TTC549 (cell line): ENCODE results near the gene PLCD3.

Source experiments
- FAIRE-seq: peaks from 2 replicates; lab custom pipeline; 2012; peaks lifted over from hg19 to GRCh38; lab: Jason Lieb, UNC

Gene PLCD3

DNA sequence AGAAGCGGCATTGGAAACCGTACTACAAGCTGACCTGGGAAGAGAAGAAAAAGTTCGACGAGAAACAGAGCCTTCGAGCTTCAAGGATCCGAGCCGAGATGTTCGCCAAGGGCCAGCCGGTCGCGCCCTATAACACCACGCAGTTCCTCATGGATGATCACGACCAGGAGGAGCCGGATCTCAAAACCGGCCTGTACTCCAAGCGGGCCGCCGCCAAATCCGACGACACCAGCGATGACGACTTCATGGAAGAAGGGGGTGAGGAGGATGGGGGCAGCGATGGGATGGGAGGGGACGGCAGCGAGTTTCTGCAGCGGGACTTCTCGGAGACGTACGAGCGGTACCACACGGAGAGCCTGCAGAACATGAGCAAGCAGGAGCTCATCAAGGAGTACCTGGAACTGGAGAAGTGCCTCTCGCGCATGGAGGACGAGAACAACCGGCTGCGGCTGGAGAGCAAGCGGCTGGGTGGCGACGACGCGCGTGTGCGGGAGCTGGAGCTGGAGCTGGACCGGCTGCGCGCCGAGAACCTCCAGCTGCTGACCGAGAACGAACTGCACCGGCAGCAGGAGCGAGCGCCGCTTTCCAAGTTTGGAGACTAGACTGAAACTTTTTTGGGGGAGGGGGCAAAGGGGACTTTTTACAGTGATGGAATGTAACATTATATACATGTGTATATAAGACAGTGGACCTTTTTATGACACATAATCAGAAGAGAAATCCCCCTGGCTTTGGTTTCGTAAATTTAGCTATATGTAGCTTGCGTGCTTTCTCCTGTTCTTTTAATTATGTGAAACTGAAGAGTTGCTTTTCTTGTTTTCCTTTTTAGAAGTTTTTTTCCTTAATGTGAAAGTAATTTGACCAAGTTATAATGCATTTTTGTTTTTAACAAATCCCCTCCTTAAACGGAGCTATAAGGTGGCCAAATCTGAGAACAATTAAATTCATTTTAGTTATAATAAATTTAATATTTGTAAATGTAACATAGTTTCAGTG lies 17.7 kb upstream of the PLCD3 start:
- FAIRE-seq, result no peak

DNA sequence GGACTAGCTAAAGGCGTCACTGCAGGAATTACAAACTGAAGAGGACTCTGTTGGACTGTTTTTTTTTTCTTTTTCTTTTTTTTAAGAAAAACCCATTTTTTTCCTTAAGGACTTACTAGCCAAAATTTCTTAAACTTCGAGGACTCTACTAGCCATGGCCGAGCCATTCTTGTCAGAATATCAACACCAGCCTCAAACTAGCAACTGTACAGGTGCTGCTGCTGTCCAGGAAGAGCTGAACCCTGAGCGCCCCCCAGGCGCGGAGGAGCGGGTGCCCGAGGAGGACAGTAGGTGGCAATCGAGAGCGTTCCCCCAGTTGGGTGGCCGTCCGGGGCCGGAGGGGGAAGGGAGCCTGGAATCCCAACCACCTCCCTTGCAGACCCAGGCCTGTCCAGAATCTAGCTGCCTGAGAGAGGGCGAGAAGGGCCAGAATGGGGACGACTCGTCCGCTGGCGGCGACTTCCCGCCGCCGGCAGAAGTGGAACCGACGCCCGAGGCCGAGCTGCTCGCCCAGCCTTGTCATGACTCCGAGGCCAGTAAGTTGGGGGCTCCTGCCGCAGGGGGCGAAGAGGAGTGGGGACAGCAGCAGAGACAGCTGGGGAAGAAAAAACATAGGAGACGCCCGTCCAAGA lies 16.8 kb upstream of the PLCD3 start:
- no peak for FAIRE-seq

DNA sequence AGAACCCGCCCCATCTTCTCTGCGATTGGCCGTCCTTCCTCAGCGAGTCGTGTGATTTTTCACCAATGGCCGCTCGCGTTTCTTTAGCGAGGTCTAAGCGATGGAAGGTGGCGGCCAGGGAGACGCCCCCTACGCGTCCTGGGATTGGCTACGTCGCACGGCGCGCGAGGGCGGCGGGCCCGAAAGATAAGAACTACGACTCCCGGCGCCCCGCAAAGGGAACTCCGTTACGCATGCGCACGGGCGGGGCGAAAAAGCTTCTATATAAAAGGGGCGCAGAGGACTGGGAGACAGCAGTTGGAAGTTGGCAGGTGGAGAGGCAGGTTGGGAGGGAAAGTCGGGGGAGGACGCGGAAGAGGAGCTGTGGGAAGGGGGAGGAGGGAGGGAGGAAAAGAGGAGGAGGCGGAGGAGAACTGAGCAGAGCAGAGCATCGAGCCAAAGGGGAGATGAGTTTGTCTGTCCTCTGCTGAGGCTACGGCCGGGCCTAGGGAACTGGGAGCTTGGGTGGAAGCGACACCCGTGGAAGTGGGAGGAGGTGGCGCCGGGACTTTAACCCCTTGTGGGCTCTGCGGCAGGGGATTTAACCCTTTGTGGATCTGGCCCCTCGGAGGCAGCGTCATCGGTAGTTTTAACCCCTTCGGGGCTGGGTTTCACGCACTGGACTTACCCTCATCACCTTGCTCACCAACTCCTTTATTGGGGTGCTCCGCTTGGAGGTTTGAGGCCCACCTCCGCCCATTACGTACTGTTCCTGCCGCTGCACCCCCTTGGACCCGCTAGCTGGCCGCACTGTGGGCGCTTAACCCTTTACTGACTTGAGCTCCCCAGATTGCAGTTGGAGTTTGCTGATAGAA lies 16.1 kb upstream of the PLCD3 start, which contains the start of gene HEXIM1:
HEXIM1 (plus strand) TSS at position 293 of the 854 bp plus-strand sequence. CDS start 716 bp downstream, outside the sequence.
- peak; percentile 94 for FAIRE-seq

DNA sequence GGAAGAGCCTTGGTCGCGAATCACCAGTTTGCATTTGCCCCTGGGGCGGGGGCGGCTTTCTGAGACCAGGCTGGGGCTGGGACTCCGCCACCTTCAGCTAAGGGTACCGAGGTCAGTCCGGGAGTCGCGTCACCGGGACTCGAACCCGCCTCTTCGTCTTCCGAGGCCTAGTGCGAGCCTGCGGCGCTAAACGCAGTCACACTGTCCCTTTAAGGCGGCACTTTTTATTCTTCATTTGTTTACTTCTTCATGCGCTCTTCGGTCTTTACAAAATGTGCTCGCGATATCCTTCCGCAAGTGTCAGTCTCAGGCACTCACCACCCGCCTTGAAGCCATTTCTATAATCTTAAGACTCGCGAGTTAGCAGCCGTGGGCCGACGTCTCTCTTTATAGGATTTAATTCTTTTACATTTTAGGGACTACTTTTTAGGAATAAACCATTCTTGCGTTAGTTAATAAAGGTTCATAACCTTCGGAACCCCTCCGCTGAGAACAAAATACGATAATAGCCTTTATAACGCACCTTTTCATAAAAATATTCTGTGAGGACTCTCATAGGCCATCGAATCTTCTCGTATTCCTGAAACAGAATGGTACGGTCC lies 15.4 kb upstream of the PLCD3 start:
- FAIRE-seq, result no peak

DNA sequence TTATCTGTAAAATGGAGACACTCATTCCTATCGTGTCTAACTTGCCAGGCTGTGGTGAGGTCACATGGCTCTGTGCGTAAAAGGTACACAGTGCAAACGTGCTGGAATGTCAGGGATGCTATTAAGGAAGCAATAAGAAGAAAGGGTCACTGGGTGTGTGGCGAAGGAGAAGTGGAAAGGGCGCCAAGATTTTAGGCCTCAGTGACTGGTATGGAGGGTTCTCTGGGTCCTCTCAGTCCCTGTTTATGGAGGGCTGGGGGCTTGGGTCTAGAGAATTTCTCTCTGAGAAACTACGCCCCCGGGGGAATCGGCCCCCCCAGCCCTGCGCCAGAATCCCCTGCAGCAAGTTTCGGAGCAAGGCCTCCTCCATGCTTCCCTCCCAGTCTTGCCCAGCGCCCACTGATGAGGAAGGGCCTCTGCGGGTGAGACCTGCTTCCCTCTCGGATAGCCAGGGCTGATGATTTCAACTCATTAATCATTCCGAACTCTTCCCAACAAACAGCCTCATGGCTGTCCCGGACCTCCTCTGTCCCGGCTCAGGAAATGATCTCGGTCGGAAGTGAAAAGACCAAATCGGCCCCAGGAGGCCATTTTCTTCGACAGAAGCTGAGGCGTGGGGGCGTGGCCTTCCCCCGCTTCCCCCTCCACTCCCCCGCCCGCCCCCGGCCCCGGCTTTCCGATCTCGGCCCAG lies 14.7 kb upstream of the PLCD3 start:
- no peak for FAIRE-seq

DNA sequence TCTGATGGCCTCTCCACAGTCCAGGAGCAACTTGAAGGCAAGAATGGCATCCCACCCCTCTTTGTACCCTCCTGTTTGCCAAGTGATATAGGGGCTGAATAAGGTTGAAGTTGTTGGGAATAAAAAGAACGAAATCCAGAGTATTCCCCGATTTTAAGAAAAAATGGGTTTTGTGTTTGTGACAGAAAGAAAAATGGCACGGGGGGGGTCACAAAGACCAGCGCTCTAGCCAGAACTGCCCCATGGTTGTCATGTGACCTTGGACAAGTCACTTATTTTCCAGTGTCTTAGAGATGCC lies 14.2 kb upstream of the PLCD3 start:
- FAIRE-seq, result no peak

DNA sequence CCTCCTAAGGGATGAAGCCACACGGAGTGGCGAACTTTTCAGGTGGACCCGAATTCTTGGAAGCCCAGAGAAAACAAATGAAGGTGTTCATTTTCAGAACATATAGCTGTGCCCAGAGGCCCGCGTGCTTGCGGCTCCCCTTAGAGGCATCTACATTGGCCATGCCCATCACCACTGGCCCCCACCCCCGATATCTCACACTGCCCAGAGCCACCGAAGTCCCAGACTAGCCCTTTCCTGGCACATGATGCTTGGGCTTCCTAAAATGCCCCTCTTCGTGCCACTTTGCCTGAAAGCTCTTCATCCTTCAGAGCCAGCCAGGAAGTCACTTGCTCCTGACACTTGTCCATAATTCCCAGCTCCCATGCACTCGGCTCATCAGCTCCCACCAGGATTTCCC lies 13.9 kb upstream of the PLCD3 start:
- FAIRE-seq, result no peak

DNA sequence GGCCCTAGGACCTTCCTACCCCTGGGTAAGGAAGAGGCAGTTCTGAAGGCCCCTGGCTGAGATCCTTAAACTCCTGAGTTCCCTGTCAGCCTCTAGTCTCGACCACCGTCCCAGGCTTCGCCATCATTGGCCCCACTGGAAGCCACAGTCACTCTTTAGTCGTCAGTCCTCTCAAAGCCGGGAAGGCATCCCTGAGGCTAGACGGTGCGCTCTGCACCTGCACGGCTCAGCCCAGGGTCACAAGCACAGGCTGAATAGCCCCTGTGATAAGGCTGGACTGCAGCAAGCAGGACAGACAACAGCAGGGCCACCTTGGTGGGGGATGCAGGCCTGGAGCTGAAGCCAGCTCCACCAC lies 12.7 kb upstream of the PLCD3 start:
- no peak for FAIRE-seq

DNA sequence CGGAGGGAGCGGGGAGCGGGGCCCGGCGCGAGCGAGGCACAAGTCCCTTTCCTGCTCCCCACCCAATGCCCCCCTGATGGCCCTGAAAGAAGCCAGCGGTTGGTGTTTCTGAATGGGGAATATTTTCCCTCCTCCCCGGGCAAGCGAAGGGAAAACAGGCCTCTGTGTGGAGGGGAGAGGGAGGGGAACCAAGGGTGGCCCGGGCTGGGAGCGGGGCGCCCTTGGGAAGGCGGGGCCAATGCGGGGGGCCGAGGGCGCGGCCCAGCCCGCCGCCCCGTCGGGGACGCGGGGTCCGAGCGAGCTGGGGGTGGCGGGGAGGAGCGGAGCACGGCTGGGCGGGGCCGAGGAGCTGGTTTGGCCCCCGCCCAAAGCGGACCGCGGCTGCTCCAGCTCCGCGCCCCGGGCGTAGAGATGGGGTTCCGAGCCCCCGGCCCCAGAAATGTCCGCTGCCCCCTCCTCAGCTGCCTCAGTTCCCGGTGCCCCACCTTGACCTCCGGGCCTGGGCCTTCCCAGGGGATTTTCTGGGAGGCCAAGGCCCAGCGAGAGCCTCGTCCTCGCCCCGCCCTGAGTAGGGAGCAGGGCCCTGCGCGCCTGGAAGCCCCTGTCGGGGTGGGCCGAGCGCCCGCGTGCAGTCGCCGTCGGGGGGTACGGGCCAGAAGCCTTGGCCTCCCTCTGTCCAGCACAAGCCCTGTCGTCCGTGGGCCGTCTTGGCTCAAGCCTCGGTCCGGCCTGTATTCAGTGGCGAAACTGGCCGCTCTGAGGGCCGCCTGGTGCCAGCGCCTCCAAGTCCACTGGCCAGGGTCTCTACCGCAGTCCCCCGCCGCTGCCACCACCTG lies 12.1 kb upstream of the PLCD3 start:
- no peak for FAIRE-seq

DNA sequence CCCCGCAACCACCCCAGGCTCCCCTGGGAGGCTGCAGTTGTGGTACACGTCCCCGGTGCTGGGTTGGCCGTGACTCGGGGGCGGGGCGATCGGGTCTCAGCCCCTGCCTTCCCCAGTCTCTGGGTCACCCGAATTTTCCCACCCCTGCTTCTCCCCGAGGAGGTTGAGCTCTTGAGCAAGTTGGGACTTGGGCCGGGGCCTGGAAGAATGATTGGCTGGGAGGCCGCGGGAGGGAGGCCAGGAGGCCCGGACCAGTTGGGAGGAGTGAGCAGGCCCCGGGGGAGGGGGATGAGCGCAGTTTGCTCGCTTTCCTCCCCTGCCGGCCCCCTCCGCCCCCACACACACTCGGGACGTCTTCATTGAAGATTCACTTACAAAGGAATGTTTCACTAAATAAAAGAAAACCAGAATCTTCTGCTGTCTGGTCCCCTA lies 11.5 kb upstream of the PLCD3 start:
- FAIRE-seq, result no peak

DNA sequence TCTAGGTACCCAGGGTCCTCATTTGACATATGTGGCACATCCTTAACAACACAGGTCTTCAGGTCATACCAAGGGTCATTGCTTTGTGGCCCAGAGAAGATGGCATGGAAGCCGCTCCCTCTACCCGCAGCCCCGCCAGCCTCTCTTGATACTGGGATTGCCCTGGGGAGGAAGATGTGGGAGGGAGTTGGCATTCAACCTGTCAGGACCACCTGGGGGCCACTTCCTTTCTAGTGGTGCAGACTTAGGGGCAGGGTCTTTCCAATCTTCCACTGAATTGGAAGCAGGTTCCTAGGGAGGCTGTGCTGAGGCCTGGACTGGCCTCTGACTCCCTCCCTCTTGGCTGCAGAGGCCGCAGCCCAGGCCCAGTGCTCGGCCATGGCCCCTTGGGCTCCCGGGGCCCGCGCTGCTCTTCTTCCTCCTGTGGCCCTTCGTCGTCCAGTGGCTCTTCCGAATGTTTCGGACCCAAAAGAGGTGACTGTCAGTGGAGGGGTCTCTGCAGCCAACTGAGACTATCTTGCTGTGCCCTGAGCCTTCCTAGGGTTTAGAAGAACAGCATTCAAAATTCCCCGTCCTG lies 10.9 kb upstream of the PLCD3 start:
- FAIRE-seq, result no peak

DNA sequence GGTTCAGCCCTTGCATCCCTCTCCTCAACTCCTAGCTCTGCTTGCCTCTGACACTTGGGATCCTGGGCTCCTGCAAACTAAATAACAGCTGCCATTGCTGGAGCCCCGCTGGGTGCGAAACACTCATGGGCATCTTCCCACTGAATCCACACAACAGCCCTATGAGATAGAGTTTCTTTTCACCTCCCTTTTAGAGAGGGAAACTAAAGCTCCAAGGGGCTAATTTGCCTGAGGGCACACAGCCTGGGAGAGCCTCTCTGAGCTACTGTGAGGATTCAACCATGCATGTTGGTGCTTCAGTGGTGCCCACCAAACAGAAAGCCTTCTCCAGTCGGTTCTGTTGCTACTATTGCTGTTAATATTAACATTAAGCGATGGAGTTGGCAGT lies 7.2 kb upstream of the PLCD3 start:
- no peak for FAIRE-seq

DNA sequence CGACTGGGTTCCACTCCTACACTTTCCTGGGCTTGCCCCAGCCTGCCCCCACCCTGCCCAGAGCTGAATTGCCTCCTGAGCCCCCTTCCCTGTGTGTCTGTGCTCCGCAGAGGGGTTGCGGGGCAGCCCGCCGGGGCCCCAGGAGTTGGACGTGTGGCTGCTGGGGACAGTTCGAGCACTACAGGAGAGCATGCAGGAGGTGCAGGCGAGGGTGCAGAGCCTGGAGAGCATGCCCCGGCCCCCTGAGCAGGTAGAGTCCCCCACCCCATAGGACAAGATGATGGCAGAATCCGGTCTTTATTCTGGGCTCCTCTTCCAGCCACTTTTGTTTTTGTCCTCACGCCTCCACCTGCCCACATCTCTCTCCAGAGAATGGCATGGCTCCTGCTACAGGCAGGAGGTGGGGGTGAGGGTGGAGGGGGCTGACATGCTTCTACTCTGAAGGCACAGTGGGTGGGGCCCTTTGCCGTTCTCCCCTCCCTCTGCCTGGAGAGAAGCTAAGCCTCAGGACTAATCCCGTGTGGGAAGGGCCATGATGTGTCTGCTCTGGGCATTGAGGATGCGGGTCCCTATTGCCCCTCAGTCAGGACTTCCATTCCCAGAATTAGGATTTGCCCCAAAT lies 6.7 kb upstream of the PLCD3 start:
- FAIRE-seq, result no peak

DNA sequence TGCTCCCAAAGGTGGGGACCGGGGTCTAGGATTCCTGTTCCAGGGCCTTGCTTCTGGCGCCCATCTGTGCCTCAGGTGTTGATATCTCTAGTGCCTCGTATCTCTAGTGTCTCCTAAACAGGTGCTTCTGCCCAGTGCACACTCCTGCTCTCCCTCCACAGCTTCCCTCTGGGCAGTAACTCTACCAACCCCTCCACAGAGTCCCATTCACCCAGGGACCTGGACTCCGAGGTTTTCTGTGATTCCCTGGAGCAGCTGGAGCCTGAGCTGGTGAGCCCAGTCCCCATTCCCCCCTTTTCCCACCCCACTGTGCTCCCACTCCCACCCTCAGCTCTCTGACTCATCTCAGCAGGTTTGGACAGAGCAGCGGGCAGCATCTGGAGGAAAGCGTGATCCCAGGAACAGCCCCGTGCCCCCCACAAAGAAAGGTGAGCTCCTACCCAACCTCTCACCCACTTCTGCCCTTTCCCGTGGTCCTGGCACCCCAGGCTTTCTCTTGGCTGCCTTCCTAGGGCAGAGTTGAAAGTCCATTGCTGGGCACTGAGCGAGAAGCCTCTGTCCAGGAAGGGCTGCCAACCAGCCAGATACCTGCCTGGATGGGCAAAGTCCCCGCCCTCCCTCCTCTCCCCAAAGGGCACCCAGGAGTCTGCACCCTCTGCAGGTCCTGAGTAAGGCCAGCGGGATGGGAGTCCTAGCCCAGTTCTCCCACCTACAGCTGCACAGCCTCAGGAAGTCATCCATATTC lies 5.4 kb upstream of the PLCD3 start:
- FAIRE-seq, result no peak

DNA sequence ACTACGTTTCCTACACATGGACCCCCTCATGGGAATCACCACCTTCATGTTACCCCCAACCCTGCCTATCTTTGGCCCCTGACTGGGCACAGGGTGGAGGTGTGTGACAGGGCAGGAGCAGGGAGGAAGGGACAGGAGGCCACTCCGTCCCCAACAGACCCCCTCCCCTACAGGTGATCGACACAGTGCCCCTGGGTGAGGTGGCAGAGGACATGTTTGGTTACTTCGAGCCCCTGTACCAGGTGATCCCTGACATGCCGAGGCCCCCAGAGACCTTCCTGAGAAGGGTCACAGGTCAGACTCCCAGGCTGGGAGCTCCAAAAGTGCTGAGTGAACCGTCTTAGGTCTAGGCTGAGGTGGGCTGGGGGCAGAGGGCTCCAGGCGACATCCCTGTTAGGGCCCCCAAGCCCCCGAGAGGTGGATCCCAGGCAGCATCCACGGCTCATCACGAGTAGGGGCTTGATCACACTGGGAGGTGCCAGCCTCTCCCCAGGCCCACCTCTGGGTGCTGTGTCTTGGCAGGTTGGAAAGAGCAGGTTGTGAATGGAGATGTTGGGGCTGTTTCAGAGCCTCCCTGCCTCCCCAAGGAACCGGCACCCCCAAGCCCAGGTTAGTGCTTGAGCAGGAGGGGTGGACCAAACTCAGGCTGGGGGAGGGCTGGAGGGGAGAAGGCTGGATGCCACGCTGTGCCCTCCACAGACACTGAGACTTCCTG lies 4.7 kb upstream of the PLCD3 start:
- no peak for FAIRE-seq

DNA sequence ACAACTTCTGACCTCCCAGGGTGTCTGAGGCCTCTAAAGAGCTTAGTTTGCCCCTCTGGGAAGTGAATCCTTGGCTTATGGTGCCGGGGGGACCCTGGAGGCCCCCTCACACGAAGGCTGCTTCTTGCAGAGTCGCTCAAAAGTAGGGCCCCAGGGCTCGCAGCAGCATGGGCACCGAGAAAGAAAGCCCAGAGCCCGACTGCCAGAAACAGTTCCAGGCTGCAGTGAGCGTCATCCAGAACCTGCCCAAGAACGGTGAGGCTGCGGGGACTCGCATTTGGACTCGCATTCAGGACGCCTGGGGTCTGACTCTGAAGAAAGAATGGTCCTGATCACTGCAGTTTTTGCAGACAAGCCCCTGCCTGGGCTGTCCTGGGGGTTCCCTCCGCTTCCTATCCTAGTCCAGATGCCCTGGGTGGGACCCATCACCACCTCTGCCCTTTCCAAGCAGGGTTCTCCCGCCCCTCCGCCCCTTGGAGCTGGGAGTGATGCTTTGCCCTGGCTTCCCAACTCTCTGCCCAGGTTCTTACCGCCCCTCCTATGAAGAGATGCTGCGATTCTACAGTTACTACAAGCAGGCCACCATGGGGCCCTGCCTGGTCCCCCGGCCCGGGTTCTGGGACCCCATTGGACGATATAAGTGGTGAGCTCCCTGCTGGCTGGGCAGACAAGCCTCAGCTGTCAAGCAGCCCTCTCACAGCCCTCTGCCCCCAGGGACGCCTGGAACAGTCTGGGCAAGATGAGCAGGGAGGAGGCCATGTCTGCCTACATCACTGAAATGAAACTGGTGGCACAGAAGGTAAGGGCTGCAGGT lies 3.9 kb upstream of the PLCD3 start:
- FAIRE-seq, result no peak

DNA sequence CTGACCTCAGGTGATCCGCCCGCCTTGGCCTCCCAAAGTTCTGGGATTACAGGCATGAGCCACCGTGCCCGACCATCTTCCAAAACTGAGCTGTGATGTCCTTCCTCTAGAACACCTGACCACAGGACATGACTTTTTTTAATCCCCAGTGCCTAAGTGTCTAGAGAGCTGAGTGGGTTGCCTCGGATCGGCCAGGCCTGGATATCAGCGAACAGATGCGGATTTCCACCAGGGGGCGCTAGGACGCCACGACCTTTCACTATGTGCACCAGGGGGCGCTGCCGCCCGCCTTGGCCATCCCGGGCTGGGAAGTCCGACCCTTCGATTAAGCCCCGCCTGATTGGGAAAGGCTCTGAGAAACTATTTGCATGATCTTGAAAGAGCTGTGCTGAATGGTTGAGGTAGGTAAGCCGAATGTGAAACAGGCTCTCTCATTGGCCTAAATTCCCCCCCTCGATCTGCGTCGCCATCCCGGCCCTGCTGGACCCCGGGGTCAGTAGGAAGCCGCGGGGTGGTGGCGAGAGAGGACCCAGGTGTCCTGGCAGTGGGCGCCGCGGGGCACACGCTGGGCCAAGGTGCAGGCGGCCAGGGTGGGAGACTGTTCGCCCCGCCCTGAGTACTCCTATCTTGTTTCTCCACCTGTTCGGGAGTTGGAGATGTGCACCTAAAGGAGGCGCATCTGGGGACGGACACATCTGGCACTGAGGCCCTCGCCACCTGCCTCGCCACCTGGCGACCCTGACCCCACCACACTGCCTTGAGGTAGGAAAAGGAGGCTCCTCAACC lies 3.1 kb upstream of the PLCD3 start, which contains the start of gene ACBD4:
ACBD4 (plus strand) TSS at position 496 of the 786 bp plus-strand sequence. CDS start 458 bp downstream, outside the sequence.
- peak; percentile 94 for FAIRE-seq
